Choroid plexus epithelial cell (primary cell): ENCODE measurements around the gene INPP5F.

Source experiments
- DNase-seq: peaks from one replicate; pipeline ENCODE4 v3.0.0-alpha.2; 2010; ENCODE audit warnings: low read depth
- H3K4me3 ChIP-seq: 2 replicates; pipeline ENCODE4 v1.5.1; 2011; ENCODE audit warnings: low read depth, mild to moderate bottlenecking, control low read depth, low read length, moderate library complexity
- TF ChIP-seq, protein P1 (sequence below): conservative IDR thresholded peaks from 2 replicates; pipeline ENCODE4 v1.5.1; 2011; ENCODE audit warnings: low read depth, mild to moderate bottlenecking, control low read depth, inconsistent platforms, low read length, moderate library complexity

INPP5F gene

GRCh38 chr10:119849031-119849789 is 123.4 kb downstream of the INPP5F start:
- TF ChIP-seq, protein P1, sequence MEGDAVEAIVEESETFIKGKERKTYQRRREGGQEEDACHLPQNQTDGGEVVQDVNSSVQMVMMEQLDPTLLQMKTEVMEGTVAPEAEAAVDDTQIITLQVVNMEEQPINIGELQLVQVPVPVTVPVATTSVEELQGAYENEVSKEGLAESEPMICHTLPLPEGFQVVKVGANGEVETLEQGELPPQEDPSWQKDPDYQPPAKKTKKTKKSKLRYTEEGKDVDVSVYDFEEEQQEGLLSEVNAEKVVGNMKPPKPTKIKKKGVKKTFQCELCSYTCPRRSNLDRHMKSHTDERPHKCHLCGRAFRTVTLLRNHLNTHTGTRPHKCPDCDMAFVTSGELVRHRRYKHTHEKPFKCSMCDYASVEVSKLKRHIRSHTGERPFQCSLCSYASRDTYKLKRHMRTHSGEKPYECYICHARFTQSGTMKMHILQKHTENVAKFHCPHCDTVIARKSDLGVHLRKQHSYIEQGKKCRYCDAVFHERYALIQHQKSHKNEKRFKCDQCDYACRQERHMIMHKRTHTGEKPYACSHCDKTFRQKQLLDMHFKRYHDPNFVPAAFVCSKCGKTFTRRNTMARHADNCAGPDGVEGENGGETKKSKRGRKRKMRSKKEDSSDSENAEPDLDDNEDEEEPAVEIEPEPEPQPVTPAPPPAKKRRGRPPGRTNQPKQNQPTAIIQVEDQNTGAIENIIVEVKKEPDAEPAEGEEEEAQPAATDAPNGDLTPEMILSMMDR, result no peak
- DNase-seq, result peak; percentile 91
- H3K4me3 ChIP-seq, result no peak overlapping the region

DNA sequence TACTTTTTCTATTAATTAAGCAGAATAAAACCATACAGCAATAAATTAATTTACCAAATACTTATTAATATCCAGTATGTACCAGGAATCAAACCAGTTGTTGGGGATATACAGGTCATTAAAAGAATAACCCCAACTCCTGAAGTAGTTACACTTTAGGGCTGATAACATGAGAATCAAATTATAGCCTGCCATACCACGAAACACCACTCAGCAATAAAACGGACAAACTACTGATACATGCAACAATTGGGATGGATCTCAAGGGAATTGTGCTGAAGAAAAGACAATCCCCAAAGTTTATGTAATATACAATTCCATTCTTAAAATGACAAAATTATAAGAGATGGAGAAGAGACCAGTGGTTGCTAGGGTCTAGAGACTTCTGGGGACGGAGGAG is 124.1 kb downstream of the INPP5F start:
- no peak overlapping the region for H3K4me3 ChIP-seq
- DNase-seq, result no peak
- TF ChIP-seq, protein P1, result no peak

DNA sequence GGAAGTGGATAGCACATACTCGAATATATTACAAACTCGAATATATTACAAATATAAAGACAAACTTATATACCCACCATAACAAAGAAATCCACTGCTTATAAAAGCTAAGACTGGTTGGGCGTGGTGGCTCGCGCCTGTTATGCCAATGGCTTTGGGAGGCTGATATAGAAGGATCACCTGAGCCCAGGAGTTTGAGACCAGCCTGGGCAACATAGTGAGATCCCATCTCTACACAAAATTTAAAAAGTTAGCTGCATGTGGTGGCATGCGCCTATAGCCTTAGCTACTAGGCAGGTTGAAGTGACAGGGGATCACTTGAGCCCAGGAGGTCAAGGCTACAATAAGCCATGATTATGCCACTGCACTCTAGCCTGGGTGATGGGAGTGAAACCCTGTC is 126.4 kb downstream of the INPP5F start:
- no peak for DNase-seq
- no peak overlapping the region for H3K4me3 ChIP-seq
- TF ChIP-seq, protein P1, result no peak

- DNase-seq, result no peak
- TF ChIP-seq, protein P1, result no peak
These were observed 127.0 kb downstream of the INPP5F start for GRCh38 chr10:119852822-119853221.

DNA sequence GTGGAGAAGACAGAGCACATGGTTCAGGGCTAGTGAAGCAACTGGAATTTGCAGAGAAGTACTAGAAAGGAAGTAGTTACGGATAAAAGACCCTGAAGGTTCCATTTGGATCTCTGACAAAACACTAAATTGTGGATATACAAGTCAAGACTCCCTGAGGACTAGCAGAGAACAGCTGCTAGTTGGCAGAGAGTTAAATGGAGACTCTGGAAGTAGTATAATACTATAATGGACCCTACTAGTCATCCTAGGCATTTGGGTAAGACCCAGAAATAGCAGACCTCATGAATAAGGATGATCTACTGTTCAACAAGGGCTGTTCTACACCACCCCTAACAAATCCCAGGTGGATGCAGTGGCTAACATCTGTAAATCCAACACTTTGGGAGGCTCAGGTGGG is 127.7 kb downstream of the INPP5F start:
- no peak overlapping the region for H3K4me3 ChIP-seq
- TF ChIP-seq, protein P1, result no peak
- no peak for DNase-seq

More at GRCh38 chr10:119852822-119853221, 127.0 kb downstream of the INPP5F start:
- no peak overlapping the region for H3K4me3 ChIP-seq

- TF ChIP-seq, protein P1, result no peak
- H3K4me3 ChIP-seq, result no peak overlapping the region
- DNase-seq, result no peak
These were observed 132.2 kb downstream of the INPP5F start for GRCh38 chr10:119858063-119858462.

DNA sequence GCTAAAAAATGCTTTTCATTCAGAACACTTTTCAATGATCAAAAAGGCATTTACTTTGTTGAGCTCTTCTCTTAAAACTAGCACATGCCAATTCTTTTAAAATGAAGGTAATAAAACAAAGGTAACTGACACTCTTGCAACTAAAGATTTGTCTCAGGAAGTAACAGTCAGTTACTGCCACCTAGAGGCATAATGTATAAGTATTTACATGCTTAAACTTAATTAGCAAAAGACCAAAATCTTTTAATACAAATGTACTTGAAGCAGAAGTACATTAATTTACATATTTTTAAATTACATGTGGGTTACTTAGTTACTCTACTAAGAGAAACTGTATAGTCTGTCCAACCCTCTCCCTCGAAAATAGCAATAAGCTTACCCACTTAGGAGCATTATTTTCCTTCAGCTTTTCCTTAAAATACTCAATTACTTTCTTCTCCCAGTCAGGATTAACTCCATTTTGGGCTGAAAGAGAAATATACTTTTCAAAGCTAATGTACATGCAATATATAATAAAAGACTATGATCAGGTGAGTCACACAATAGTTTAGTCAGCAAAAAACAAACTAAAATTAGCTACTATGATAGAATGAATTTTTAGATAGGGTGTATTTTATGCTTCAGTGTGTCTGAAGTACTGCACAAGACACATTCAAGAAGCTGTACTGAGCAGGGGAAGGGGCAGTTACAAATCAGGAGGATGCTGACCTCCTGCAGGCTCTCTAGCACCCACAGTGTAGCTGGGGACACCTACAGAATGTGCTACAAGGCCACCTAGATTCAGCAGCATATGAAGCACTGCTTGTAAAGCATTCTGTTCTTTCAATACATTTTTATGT is 133.8 kb downstream of the INPP5F start:
- no peak overlapping the region for H3K4me3 ChIP-seq
- TF ChIP-seq, protein P1, result peak; percentile 50
- DNase-seq, result peak; percentile 75
